ENCODE data around the gene PRDM15.

DNA sequence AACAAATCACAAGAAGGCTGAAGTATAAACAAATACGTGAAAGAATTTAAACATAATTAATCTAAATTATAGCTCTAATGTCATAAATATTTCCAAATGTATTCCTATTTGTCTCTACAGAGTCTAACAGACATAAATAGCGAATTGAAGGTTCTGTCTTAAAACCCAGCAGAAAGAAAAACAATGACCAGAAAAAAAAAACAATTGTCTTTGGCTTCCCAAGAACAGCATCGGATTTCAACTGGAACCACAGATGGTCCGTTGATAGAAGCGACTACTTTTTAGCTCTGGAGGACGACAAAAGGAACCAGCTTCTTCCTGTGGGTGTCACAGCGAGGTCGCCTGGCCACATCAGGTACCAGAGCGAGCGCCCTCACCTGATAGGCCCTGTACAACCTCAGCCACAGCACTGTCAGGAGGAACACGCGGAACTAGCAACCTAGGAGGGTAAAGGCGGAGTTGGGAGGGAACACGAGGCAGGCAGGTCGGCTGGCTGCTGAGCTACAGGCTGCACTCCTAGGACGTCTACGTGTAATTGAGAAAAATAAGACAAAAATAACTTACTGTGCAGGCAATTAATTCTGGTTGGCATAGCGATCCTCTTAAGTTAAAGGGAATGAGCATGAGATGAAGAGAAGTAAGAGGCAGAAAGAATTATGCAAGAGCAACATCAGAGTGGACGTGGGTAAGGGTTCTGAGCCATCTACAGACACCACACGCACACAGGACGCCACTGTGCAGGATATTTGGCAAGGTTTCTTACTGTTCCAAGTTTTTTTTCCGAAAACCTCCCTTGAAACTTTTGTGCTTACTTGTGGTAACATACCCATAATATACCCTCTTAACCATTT is 16.7 kb upstream of the PRDM15 start:
- TF ChIP-seq, protein P1, sequence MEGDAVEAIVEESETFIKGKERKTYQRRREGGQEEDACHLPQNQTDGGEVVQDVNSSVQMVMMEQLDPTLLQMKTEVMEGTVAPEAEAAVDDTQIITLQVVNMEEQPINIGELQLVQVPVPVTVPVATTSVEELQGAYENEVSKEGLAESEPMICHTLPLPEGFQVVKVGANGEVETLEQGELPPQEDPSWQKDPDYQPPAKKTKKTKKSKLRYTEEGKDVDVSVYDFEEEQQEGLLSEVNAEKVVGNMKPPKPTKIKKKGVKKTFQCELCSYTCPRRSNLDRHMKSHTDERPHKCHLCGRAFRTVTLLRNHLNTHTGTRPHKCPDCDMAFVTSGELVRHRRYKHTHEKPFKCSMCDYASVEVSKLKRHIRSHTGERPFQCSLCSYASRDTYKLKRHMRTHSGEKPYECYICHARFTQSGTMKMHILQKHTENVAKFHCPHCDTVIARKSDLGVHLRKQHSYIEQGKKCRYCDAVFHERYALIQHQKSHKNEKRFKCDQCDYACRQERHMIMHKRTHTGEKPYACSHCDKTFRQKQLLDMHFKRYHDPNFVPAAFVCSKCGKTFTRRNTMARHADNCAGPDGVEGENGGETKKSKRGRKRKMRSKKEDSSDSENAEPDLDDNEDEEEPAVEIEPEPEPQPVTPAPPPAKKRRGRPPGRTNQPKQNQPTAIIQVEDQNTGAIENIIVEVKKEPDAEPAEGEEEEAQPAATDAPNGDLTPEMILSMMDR (optimal IDR thresholded peaks at IDR 0.05 in 1 of 3, IDR thresholded peaks at IDR 0.05 in 1 of 3, conservative IDR thresholded peaks at IDR 0.05 in 1 of 3; ENCODE audit: extremely low read depth in 1 of 3, insufficient read depth in 2 of 3, low read length in 3 of 3): no peak
- no peak for TF ChIP-seq EZH2 (IDR thresholded peaks at IDR 0.05; ENCODE audit: low read length)
